Measurements from ENCODE around the gene DDA1.
"Not testable (repeated sequence)": the region's sequence is repeated elsewhere in the genome, so short reads cannot be mapped to it uniquely, and the experiment has no call there.

The DDA1 gene

DNA sequence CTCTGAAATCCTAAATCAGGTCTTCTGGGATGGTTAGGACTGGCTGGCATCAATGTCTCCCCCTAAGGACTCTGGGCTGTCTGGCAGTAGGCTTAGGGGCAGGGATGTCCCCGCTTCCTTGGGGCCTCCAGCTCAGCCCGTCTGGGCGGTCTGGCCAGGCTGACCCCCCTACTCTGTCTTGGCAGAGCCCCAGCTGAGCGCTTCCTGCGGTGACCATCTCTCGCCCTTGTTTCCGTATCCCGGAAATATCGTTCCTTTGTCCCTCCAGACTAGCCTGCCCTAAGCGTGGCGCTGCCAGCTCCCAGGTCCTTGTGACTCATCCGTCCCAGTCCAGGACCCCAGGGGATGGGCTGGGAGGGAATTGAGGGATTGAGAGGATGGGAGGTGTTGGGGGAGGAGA lies 39.3 kb downstream of the DDA1 start:
- DNase-seq, result no peak

GRCh38 chr19:17351815-17352435 lies 42.6 kb downstream of the DDA1 start:
- DNase-seq, result no peak

GRCh38 chr19:17352608-17353280 lies 43.4 kb downstream of the DDA1 start:
- no peak for DNase-seq

GRCh38 chr19:17353386-17353785 lies 44.0 kb downstream of the DDA1 start:
- DNase-seq, result no peak

DNA sequence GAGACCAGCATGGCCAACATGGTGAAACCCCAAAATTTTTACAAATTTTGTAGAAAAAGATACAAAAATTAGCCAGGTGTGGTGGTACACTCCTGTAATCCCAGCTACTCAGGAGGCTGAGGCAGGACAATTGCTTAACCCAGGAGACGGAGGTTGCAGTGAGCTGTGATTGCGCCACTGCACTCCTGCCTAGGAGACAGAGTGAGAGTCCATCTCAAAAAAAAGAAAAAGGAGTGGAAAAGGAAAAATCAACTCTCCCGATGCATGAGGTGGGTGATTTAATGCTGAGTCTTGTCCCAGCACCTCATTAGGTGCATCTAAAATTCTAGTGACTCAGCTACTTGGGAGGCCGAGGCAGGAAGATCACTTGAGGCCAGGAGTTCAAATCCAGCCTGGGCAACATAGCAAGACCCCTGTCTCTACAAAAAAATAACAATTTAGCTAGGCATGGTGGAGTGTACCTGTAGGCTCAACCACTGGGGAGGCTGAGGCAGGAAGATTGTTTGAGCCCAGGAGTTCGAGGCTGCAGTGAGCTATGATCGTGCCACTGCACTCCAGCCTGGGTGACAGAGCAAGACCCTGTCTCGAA lies 47.8 kb downstream of the DDA1 start:
- DNase-seq, result no peak

DNA sequence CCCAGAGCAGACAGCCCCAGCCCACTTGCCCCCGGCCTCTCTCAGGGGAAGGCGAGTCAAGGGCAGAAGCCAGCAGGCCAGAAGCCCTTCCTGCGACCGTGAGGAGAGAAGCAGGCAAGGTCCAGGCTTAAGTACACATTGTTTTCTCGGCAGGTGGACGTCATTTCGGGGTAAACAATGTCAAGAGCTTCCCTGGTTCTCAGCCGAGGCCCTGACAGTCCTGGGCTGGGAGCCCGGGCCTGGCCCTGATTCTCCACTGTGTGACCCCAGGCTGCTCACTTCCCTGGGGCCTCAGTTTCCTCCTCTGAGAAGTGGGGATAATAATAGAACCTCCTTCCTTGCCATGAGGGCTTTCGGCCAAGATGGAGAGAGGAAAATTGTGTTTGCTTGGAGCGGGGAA lies 48.4 kb downstream of the DDA1 start:
- no peak for DNase-seq

GRCh38 chr19:17358395-17358794 lies 49.0 kb downstream of the DDA1 start:
- no peak for DNase-seq

- no peak for DNase-seq
Observed at GRCh38 chr19:17359905-17360800, 50.8 kb downstream of the DDA1 start.

DNA sequence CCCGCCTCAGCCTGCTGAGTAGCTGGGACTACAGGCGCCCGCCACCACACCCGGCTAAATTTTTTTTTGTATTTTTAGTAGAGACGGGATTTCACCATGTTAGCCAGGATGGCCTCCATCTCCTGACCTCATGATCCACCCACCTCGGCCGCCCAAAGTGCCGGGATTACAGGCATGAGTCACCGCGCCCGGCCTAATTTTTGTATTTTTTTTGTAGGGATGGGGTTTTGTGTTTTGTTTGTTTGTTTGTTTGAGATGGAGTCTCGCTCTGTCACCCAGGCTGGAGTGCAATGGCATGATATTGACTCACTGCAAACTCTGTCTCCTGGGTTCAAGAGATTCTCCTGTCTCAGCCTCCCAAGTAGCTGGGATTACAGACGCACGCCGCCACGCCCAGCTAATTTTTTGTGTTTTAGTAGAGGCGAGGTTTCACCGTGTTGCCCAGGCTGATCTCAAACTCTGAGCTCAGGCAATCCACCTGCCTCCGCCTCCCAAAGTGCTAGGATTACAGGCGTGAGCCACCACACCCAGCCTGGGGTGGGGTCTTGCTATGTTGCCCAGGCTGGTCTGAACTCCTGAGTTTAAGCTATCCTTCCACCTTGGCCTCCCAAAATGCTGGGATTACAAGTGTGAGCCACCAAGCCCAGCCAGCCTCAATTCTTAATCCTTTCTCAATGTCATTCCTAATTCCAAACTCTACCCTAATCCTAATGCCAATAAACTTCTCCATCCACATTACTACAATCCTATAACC lies 54.7 kb downstream of the DDA1 start:
- DNase-seq, result not testable (repeated sequence)

- DNase-seq, result no peak
Observed at GRCh38 chr19:17365361-17365760, 56.0 kb downstream of the DDA1 start.

- no peak for DNase-seq
Observed at GRCh38 chr19:17370026-17370587, 60.7 kb downstream of the DDA1 start.

Data from hematopoietic multipotent progenitor cell treated with erythropoietin and hydrocortisone succinate and interleukin-3 and kit ligand, for 8 days (in vitro differentiated cells).